ENCODE results near the gene USP32. TPM values are rescaled to one million over a fixed set of nuclear protein-coding genes. Genes with fewer than 3 reads are reported as not detected.

The USP32 gene
- total and polyA plus RNA-seq, 7 donors = 19.5 to 64.9 (median 38.6) TPM

DNA sequence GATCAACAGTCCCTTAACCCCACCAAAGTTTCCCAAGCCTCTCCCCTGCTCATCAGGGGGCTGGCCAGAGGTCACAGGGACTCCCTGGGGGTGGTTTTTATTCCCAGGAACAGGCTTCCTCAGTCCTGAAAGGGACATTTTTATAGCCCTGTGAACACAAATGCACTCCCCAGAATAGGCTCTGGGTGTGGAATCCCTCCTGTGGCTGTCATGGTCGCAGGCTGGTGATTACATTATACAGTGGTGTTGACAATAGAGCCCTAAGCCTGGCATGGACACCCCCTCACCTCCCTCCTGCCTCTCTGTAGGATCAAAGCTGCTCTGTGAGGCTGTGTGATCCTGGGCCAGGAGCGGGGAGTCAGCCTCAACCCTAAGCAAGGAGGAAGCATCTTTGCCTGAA, 243.6 kb downstream of the USP32 start:
- Histone ChIP-seq H3K27ac (no peak overlapping the region), H3K4me1 (peaks cover 1% of the 10 kb centered on the region), H3K9me3 (no peaks in the 10 kb centered on the region), H3K27me3 (ENCODE audit: insufficient read depth in 3 of 3, low read length in 2 of 3) (peaks cover 0 to 83% (median 29%) of the 10 kb centered on the region in 3 donors), H3K36me3 (ENCODE audit: insufficient read depth in 1 of 2, low read depth in 1 of 2) (no peaks in the 10 kb centered on the region), H3K4me3 (no peak overlapping the region)
- TF ChIP-seq, protein P1, sequence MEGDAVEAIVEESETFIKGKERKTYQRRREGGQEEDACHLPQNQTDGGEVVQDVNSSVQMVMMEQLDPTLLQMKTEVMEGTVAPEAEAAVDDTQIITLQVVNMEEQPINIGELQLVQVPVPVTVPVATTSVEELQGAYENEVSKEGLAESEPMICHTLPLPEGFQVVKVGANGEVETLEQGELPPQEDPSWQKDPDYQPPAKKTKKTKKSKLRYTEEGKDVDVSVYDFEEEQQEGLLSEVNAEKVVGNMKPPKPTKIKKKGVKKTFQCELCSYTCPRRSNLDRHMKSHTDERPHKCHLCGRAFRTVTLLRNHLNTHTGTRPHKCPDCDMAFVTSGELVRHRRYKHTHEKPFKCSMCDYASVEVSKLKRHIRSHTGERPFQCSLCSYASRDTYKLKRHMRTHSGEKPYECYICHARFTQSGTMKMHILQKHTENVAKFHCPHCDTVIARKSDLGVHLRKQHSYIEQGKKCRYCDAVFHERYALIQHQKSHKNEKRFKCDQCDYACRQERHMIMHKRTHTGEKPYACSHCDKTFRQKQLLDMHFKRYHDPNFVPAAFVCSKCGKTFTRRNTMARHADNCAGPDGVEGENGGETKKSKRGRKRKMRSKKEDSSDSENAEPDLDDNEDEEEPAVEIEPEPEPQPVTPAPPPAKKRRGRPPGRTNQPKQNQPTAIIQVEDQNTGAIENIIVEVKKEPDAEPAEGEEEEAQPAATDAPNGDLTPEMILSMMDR (IDR thresholded peaks at IDR 0.05) = no peak
- ATAC-seq (no peak), DNase-seq (no peak)
- 18 to 27% (median 26%) methylated on average over 2 of the region's 2 CpGs for WGBS, 3 donors
- intact Hi-C loops (cut with DNase I) = loop anchor here in 1 of 2 donors (10.0 kb wide), 1 partner anchor 286 kb away; no protein-coding TSS in a partner anchor

DNA sequence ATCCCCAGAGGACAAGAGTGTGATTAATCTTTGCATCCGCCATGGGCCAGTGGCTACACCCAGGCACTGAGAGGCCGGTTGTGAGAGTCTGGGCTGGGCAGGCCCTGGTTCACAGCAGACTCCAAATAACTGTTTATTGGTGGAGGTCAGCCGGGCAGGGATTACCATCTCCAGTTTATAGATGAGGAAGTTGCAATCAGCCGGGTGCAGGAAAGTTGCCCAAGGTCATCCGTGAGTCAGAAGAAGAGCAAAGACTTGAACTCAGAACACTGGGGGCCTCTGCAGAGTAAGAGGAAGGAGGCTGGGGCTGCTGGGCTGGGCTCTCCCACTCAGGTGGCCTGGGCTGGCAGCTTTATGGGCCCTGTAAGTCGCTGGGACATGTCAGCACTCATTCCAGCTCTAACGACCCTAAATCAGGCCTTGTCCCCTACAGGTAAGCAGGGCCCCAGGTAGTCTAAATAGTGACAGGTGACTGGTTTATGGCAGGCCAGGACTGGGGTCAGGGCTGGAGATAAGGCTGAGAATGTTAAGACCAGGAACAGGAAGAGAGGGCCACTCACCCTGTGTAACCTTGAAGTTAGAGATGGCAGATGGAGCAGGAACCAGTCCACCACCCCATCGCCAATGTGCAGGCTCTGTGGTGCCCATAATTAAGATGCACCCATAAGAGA, 244.2 kb downstream of the USP32 start:
- peaks cover 0 to 78% (median 29%) of the 10 kb centered on the region in 3 donors for H3K27me3 ChIP-seq (ENCODE audit: insufficient read depth in 3 of 3, low read length in 2 of 3)

DNA sequence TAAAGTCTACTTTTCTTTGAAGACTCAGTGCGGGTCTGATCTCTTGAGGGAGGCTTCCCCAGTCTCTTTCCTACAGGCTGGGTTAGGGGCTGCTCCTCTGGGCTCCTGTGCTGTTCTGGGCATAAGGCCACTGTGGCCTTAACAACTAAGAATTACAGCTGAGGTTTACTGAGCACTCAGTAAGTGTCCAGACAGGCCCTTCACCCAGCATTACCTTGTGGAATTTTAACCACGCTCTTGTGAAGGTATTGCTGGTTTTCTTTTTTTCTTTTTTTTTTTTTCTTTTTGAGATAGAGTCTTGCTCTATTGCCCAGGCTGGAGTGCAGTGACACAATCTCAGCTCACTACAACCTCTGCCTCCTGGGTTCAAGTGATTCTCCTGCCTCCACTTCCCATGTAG, 245.7 kb downstream of the USP32 start:
- 69 to 81% (median 77%) methylated on average over 2 of the region's 2 CpGs for WGBS, 3 donors
- no peak for DNase-seq
- TF ChIP-seq, protein P1 (IDR thresholded peaks at IDR 0.05) = no peak
- H3K36me3 ChIP-seq (ENCODE audit: insufficient read depth in 1 of 2, low read depth in 1 of 2) = no peaks in the 10 kb centered on the region
- peaks cover 15% of the 10 kb centered on the region for H3K4me1 ChIP-seq
- ATAC-seq = no peak
- H3K27ac ChIP-seq = no peak overlapping the region
- intact Hi-C loops (cut with DNase I) = loop anchor here in 1 of 2 donors (10.0 kb wide), 1 partner anchor 289 kb away; no protein-coding TSS in a partner anchor
- H3K27me3 ChIP-seq (ENCODE audit: insufficient read depth in 3 of 3, low read length in 2 of 3) = peaks cover 0 to 77% (median 23%) of the 10 kb centered on the region in 3 donors
- H3K9me3 ChIP-seq = no peaks in the 10 kb centered on the region
- no peak overlapping the region for H3K4me3 ChIP-seq

More for the DNA sequence above, 244.2 kb downstream of the USP32 start:
- TF ChIP-seq, protein P1 (IDR thresholded peaks at IDR 0.05) = no peak
- H3K4me3 ChIP-seq = no peak overlapping the region
- intact Hi-C loops (cut with DNase I) = loop anchor here in 1 of 2 donors (10.0 kb wide), 1 partner anchor 287 kb away; no protein-coding TSS in a partner anchor
- DNase-seq (no peak), ATAC-seq (no peak)
- no peaks in the 10 kb centered on the region for H3K9me3 ChIP-seq
- H3K36me3 ChIP-seq (ENCODE audit: insufficient read depth in 1 of 2, low read depth in 1 of 2) = no peaks in the 10 kb centered on the region
- H3K4me1 ChIP-seq = peaks cover 8% of the 10 kb centered on the region
- no peak overlapping the region for H3K27ac ChIP-seq
- 62 to 69% (median 62%) methylated on average over 8 of the region's 8 CpGs for WGBS, 3 donors

DNA sequence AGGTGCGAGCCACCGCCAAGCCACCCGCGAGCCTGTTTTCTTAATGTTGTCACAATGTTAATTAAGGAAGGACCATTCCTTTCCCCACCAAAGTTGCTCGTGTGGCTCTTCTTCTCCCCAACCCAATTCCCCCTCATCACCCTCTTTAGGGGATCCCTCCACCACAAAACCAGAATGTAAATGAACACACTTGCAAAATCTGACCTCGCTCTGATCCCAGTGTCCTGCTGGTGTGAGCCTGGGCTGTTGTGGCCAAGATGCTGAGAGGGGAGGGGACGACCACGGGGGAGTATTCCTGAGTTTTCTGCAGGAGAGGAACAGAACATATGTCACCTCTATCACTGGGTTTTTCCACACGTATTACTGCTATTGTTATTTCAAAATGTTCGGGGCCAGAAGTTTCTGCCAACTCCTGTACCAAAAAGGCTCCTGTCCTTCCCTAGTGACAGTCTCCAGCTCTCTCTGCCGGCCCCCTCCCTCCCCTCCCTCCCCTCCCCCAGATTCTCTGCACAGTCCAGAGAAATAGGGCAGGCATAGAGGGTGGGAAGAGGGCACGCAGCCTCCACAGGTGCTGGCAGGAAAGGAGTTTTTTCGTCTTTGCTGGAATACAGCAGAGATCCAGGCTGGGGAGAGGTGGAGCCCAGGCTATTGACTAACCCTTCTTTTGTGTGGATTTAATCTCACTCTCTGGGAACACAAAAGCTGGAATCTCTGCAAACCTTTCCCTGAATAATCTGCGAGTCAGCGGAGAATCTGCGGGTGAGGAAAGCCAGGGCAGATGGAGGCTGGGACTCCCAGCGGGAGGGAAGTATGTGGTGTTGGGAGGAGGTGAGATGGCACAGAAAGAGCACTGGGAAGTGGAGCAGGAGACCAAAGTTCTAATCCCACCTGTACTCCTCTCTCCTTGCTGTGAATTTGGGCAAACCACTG, 246.7 kb downstream of the USP32 start:
- WGBS, 3 donors = 17 to 26% (median 25%) methylated on average over 17 of the region's 17 CpGs
- H3K27ac ChIP-seq = no peak overlapping the region
- DNase-seq (no peak), ATAC-seq (no peak)
- intact Hi-C loops (cut with DNase I) = loop anchor here in 1 of 2 donors (10.0 kb wide), 1 partner anchor 290 kb away; no protein-coding TSS in a partner anchor
- TF ChIP-seq, protein P1 (IDR thresholded peaks at IDR 0.05) = no peak
- peaks cover 0 to 77% (median 22%) of the 10 kb centered on the region in 3 donors for H3K27me3 ChIP-seq (ENCODE audit: insufficient read depth in 3 of 3, low read length in 2 of 3)
- H3K4me1 ChIP-seq = peaks cover 15% of the 10 kb centered on the region
- no peaks in the 10 kb centered on the region for H3K9me3 ChIP-seq
- H3K4me3 ChIP-seq = no peak overlapping the region
- H3K36me3 ChIP-seq (ENCODE audit: insufficient read depth in 1 of 2, low read depth in 1 of 2) = no peaks in the 10 kb centered on the region
